IPS-NIHi11 (cell line): ENCODE measurements around the gene DBN1.

Source experiments
- DNase-seq: peaks from one replicate; pipeline ENCODE4 v3.0.0; 2012; ENCODE audit warnings: mixed read lengths, low spot score

DBN1 gene

GRCh38 chr5:177472460-177473442 lies 683 bp downstream of the DBN1 start:
- peak; percentile 76 for DNase-seq

- no peak for DNase-seq
These were observed 1.7 kb downstream of the DBN1 start for GRCh38 chr5:177471610-177472356.

GRCh38 chr5:177470759-177471536 lies 2.5 kb downstream of the DBN1 start:
- no peak for DNase-seq

- DNase-seq, result no peak
These were observed 3.5 kb downstream of the DBN1 start for GRCh38 chr5:177469750-177470525.

GRCh38 chr5:177468685-177469628 lies 4.5 kb downstream of the DBN1 start:
- peak; percentile 65 for DNase-seq

GRCh38 chr5:177468329-177468684 lies 5.1 kb downstream of the DBN1 start:
- DNase-seq, result no peak

- DNase-seq, result no peak
These were observed 6.0 kb downstream of the DBN1 start for GRCh38 chr5:177467436-177467835.

- no peak for DNase-seq
These were observed 6.6 kb downstream of the DBN1 start for GRCh38 chr5:177466861-177467260.

GRCh38 chr5:177465044-177465443 lies 8.4 kb downstream of the DBN1 start:
- DNase-seq, result no peak

- no peak for DNase-seq
These were observed 11.3 kb downstream of the DBN1 start for GRCh38 chr5:177462021-177462670.

GRCh38 chr5:177459819-177460628 lies 13.4 kb downstream of the DBN1 start:
- no peak for DNase-seq

GRCh38 chr5:177459357-177459756 lies 14.1 kb downstream of the DBN1 start:
- no peak for DNase-seq

GRCh38 chr5:177458912-177459350 lies 14.5 kb downstream of the DBN1 start:
- DNase-seq, result no peak

- DNase-seq, result no peak
These were observed 15.4 kb downstream of the DBN1 start for GRCh38 chr5:177457852-177458681.

GRCh38 chr5:177456976-177457851 lies 16.2 kb downstream of the DBN1 start:
- DNase-seq, result peak; percentile 91

GRCh38 chr5:177456591-177456964 lies 16.9 kb downstream of the DBN1 start:
- DNase-seq, result no peak
